ENCODE results near the gene STK32A.
A peak's percentile ranks its signal among the peaks of the same experiment; 100 is the strongest.

DNA sequence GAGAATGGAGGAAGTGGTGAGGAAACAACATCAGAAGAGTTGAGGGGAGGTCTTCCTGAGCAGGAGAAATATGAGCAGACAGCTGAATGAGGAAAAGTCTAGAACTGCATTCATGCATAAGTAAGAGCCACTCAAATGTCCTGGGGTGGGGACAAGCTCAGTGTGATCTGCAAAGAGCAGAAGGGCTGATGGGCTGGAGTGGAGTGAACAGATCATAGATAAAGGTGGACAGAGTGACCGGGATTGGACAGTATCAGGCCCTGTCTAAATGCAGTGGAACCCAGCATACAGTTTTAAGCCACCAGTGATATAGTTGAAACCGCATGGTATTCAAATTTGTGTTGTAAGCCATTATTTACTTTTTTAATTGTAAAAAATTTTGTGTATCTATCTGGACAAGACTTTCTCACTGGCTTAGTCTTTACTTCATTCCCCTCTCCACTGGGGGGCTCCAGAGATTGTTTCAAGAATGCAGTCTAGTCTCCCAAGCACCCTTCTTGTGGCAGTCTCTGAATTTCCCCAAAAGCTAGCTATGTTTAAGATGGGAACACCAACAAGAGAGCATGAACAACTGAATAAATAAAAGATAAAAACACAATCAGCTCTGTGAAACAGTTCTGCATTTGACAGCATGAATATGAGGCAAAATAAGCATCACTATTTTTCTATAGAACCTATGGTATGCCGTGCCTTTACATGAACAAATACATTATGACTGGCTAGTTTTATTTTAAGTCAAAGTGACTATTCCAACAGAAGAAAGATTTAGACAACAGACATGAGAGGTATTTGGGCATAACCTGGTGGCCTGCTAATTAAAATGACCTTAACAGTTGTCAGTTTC is 10.7 kb upstream of the STK32A start:
- TF ChIP-seq POLR2A (IDR thresholded peaks at IDR 0.05; ENCODE audit: low read depth) (no peak), POLR2AphosphoS5 (IDR thresholded peaks at IDR 0.05) (no peak)
- TF ChIP-seq, protein P1, sequence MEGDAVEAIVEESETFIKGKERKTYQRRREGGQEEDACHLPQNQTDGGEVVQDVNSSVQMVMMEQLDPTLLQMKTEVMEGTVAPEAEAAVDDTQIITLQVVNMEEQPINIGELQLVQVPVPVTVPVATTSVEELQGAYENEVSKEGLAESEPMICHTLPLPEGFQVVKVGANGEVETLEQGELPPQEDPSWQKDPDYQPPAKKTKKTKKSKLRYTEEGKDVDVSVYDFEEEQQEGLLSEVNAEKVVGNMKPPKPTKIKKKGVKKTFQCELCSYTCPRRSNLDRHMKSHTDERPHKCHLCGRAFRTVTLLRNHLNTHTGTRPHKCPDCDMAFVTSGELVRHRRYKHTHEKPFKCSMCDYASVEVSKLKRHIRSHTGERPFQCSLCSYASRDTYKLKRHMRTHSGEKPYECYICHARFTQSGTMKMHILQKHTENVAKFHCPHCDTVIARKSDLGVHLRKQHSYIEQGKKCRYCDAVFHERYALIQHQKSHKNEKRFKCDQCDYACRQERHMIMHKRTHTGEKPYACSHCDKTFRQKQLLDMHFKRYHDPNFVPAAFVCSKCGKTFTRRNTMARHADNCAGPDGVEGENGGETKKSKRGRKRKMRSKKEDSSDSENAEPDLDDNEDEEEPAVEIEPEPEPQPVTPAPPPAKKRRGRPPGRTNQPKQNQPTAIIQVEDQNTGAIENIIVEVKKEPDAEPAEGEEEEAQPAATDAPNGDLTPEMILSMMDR (IDR thresholded peaks at IDR 0.05) = peak; percentile 67 to 73 (median 72)

Measured in esophagus muscularis mucosa (tissue), 3 donors.